C4-2B (cell line): Measurements from ENCODE around the gene GID4.

Source experiments
- CTCF ChIP-seq: fragments of 450-650 bp; conservative IDR thresholded peaks from 2 replicates; pipeline ENCODE4 v1.5.1; 2017; ENCODE audit warnings: mild to moderate bottlenecking
- ZFX ChIP-seq: fragments of 450-650 bp; IDR thresholded peaks from 2 replicates; pipeline ENCODE4 v1.6.1; 2017

- no peak for TF ChIP-seq CTCF
- TF ChIP-seq ZFX, result no peak
These were observed 71.5 kb downstream of the GID4 start for GRCh38 chr17:18110636-18111145.
